Stimulated activated CD4-positive, alpha-beta T cell treated with anti-CD3 and anti-CD28 coated beads, Interleukin-15, amount 100 ng/mL, for 48 hours (primary cell): ENCODE data around the gene MACROD2.
"Not testable (repeated sequence)": the region's sequence is repeated elsewhere in the genome, so short reads cannot be mapped to it uniquely, and the experiment has no call there.

ENCODE experiments used
- DNase-seq, 2 donors: peaks; one replicate each; pipeline ENCODE4 v3.0.0-alpha.2; 2020; ENCODE audit warnings: low read depth in 2 of 2

The MACROD2 gene

GRCh38 chr20:14193443-14193842 is 198.1 kb downstream of the MACROD2 start:
- no peak for DNase-seq

DNA sequence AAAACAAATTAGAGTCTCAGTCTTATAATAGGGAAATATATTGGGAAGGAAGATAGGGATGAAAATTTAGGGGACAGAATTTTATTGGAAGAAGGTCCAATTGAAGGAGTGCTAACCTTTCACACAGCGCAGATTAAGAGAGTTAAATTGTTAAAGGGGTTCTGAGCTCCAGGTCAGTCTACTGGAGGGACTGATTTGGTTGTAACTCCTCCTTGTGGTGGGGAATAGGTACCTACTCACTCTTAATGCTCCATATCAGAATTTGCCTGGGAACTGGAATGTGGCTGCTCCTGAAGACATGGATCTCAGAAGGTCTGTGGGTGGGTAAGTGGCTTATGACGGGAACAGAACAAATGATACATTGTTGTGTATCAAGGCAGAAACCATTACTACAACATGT is 198.6 kb downstream of the MACROD2 start:
- DNase-seq = no peak

GRCh38 chr20:14197097-14197496 is 201.8 kb downstream of the MACROD2 start:
- no peak for DNase-seq

- no peak for DNase-seq
Measured at GRCh38 chr20:14198416-14198815, 203.1 kb downstream of the MACROD2 start.

GRCh38 chr20:14199111-14199510 is 203.8 kb downstream of the MACROD2 start:
- DNase-seq = no peak

DNA sequence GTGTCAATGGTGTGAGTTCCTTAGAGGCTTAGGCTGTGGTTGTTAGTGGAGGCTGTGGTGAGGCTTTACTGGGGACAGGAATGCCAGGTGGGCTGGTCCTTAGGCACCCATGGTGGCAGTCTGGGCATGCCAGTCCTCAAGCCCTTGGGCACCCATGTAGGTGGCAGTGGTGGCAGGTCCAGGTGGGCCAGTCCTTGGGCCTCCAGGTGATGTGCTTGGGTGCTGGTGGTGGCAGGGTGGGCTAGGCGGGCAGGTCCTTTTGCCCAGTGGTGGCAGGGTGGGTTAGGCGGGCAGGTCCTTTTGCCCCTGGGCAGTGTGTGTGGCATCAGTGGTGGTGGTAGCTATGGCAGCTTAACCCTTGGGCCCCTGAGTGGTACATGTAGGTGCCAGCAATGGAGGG is 208.3 kb downstream of the MACROD2 start:
- DNase-seq = no peak

DNA sequence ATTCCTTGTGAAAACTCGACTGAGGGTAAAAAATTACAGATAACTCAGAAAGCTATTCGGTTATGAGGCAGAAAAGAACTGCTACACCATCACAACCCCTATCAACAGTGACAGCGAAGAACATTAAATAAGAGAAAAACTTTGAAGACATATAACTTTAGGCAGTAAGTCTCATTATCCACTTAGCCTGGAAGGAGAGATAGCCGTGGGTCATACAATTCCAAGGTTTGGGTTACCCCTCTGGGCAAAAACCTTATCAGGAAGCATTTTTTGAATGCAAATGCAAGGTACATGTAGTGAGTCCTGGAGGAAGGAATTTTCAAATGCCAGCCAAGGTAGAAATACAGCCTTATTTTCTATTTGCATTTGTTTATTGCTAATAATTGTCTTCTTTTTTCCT is 212.3 kb downstream of the MACROD2 start:
- DNase-seq = no peak

GRCh38 chr20:14208956-14209355 is 213.6 kb downstream of the MACROD2 start:
- no peak for DNase-seq

GRCh38 chr20:14210146-14210545 is 214.8 kb downstream of the MACROD2 start:
- DNase-seq = no peak

GRCh38 chr20:14214046-14214445 is 218.7 kb downstream of the MACROD2 start:
- DNase-seq = no peak

DNA sequence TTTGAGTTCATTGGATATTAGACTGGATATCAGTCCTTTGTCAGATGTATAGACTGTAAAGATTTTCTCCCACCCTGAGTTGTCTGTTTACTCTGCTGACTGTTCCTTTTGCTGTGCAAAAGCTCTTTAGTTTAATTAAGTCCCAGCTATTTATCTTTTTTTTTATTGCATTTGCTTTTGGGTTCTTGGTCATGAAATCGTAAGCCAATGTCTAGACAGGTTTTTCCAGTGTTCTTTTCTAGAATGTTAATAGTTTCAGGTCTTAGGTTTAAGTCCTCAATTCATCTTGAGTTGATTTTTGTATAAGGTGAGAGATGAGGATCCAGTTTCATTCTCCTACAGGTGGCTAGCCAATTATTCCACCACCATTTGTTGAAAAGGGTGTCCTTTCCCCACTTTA is 220.6 kb downstream of the MACROD2 start:
- DNase-seq = not testable (repeated sequence)

- no peak for DNase-seq
Measured at GRCh38 chr20:14219801-14220461, 224.6 kb downstream of the MACROD2 start.

GRCh38 chr20:14220986-14221385 is 225.7 kb downstream of the MACROD2 start:
- DNase-seq = no peak

DNA sequence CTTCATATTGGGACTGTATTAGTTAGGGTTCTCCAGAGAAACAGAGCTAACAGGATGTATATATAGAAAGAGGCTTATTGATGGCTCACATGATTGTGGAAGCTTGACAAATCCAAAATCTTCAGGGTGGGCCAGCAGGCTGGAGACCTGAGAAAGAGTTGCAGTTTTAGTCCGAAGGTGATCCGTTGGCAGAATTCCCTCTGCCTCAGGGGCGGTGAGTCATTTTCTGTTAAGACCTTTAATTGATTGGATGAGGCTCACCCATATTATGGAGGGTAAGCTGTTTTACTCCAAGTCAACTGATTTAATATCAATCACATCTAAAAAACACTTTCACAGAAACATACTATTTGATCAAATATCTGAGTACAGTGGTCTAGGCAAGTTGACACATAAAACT is 228.5 kb downstream of the MACROD2 start:
- DNase-seq = no peak

- not testable (repeated sequence) for DNase-seq
Measured at GRCh38 chr20:14226051-14227049, 231.0 kb downstream of the MACROD2 start.

- no peak for DNase-seq
Measured at GRCh38 chr20:14232650-14233049, 237.3 kb downstream of the MACROD2 start.

DNA sequence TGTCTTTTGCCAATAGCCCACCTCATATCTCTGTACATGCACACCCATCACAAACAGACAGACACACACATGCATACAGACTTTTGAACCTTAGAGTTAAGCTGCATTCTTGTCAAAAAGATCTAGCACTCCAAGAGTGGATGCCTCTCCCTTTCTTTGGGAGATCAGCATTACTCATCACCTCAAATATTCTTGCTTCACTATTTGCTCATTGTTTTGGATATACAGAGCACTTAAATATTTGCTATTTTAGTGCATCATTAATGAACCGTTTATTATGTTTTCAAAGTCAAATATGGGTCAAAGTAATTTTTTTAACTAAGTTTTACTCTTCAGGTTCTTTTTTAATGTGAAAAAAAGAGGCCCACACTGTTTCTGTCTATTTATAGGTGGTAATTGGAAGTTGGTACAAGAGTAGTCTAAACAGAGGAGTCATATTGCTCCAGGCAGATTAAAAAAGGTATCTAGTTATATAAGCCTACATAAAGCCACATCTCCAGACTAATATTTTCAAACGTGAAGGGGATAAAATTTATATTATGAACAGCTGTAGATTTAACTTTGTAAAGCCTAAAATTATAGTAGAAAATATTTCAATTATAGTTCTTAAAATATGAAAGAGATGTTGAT is 239.5 kb downstream of the MACROD2 start:
- DNase-seq = no peak

DNA sequence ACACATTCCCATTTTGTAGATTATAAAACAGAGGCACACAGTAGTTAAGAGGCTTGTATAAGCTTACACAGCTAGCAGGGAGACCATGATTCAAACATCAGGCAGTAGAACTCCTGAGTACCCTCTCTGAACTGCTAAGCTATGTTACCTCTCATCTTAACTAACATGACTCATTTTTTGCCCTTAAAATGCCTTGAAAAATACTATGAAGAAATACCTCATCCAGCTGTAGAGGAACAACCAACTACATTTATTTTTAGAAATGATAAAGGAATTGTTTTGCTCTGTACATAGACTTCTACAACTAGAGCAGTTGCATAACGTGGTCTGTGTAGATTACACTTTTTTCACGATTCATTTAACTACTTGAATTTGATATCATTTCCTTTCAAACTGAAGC is 240.0 kb downstream of the MACROD2 start:
- DNase-seq = no peak

DNA sequence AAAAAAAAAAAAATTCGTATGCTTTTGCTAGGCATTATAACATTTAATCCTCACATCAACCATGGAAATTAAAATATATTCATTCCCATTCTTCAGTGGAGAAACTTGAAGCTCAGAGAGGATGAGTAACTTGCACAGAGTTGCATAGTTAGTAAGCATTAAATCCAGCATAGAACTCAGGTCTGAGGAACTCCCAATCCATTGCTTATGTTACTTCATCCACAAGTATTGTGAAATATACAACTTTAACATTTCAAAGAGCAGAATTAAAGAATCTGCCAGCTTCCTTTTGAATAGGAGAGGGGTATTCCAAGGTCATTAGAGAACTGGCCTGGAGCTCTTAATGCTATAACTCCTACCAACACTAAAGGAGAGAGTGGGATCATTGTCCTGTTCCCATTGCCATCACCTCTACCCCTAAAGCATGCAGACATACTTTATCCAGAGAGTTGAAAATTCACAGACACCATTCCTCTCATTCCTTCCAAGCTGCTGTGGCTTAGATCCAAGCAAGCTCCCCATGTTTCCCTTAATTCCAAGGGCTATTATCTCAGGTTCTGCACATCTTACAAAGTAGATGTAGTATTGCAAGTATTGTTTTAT is 250.2 kb downstream of the MACROD2 start:
- no peak for DNase-seq

- no peak for DNase-seq
Measured at GRCh38 chr20:14259689-14260088, 264.4 kb downstream of the MACROD2 start.

- DNase-seq = no peak
Measured at GRCh38 chr20:14260367-14260766, 265.1 kb downstream of the MACROD2 start.

- DNase-seq = no peak
Measured at GRCh38 chr20:14264869-14265268, 269.6 kb downstream of the MACROD2 start.
